Stomach (tissue), 4 donors: ENCODE data around the gene ENTPD8.

ENCODE experiments used
- EP300 ChIP-seq: sonication (generic); formaldehyde crosslinking; IDR thresholded peaks from one replicate; pipeline ENCODE4 v1.6.1; 2017; ENCODE audit warnings: antibody characterized with exemption
- POLR2A ChIP-seq, 4 donors: fragments of 450-650 bp; IDR thresholded peaks; one replicate each; pipeline ENCODE4 v1.6.1; 2016; ENCODE audit warnings: antibody characterized with exemption in 4 of 4, control low read depth in 2 of 4, mild to moderate bottlenecking in 1 of 4, moderate library complexity in 1 of 4
- TF ChIP-seq, protein P1 (sequence below), 7 experiments: fragments of 450-650 bp in 4 of 7; fragments of 200-600 bp in 3 of 7; sonication (generic) in 3 of 7; IDR thresholded peaks; one replicate each; pipeline ENCODE4 v1.5.1; 2016 to 2019; ENCODE audit warnings: antibody characterized with exemption in 7 of 7, control low read depth in 2 of 7, mild to moderate bottlenecking in 1 of 7

DNA sequence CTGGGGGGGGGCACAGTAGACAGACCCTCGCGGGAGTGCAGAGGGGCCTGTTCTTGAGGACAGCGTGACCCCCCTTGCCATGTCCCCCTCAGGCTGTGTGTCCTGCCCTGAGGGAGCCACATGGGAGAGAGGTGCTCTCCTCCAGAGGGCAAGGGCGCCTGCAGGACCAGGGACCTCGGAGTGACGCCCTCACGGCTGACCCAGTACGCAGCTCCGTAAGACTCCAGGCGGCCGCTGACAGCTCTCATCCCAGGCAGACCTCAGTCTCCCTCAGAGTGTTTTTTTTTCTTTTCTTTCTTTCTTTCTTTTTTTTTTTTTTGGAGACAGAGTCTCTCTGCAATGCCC lies 45.5 kb downstream of the ENTPD8 start:
- TF ChIP-seq, protein P1, sequence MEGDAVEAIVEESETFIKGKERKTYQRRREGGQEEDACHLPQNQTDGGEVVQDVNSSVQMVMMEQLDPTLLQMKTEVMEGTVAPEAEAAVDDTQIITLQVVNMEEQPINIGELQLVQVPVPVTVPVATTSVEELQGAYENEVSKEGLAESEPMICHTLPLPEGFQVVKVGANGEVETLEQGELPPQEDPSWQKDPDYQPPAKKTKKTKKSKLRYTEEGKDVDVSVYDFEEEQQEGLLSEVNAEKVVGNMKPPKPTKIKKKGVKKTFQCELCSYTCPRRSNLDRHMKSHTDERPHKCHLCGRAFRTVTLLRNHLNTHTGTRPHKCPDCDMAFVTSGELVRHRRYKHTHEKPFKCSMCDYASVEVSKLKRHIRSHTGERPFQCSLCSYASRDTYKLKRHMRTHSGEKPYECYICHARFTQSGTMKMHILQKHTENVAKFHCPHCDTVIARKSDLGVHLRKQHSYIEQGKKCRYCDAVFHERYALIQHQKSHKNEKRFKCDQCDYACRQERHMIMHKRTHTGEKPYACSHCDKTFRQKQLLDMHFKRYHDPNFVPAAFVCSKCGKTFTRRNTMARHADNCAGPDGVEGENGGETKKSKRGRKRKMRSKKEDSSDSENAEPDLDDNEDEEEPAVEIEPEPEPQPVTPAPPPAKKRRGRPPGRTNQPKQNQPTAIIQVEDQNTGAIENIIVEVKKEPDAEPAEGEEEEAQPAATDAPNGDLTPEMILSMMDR (IDR thresholded peaks at IDR 0.05): no peak
- TF ChIP-seq POLR2A (IDR thresholded peaks at IDR 0.05): no peak
- TF ChIP-seq EP300: no peak
